Neuronal stem cell (in vitro differentiated cells): ENCODE results near the gene NFKBIZ.
A peak's percentile ranks its signal among the peaks of the same experiment; 100 is the strongest.

Experiments used
- DNase-seq: peaks from one replicate; pipeline ENCODE4 v3.0.0-alpha.2; 2013; ENCODE audit warnings: low spot score
- H2AFZ ChIP-seq: one replicate; pipeline ENCODE4 v1.6.1; 2013; ENCODE audit warnings: mild to moderate bottlenecking, low read length, inconsistent platforms
- H2AK5ac ChIP-seq: 2 replicates; pipeline ENCODE4 v1.6.1; 2013; ENCODE audit warnings: low read depth, mild to moderate bottlenecking, inconsistent platforms, low read length, moderate library complexity, mixed read lengths
- H2BK120ac ChIP-seq: 2 replicates; pipeline ENCODE4 v1.6.1; 2013; ENCODE audit warnings: low read depth, mild to moderate bottlenecking, inconsistent platforms, low read length, moderate library complexity, mixed read lengths
- H2BK12ac ChIP-seq: one replicate; pipeline ENCODE4 v1.6.1; 2013; ENCODE audit warnings: low read length, inconsistent platforms
- H2BK15ac ChIP-seq: 2 replicates; pipeline ENCODE4 v1.6.1; 2013; ENCODE audit warnings: mild to moderate bottlenecking, low read length, inconsistent platforms, mixed read lengths
- H2BK5ac ChIP-seq: one replicate; pipeline ENCODE4 v1.6.1; 2013; ENCODE audit warnings: inconsistent platforms, mild to moderate bottlenecking, low read length, moderate library complexity
- H3K14ac ChIP-seq: one replicate; pipeline ENCODE4 v1.6.1; 2013; ENCODE audit warnings: low read length, inconsistent platforms
- H3K18ac ChIP-seq: 2 replicates; pipeline ENCODE4 v1.6.1; 2013; ENCODE audit warnings: low read length, inconsistent platforms
- H3K23ac ChIP-seq: 2 replicates; pipeline ENCODE4 v1.6.1; 2013; ENCODE audit warnings: low read depth, mild to moderate bottlenecking, mixed read lengths, low read length, inconsistent platforms; ENCODE audit not compliant: poor library complexity
- H3K27ac ChIP-seq: replicated peaks from 3 replicates; pipeline ENCODE4 v1.5.1; 2013; ENCODE audit warnings: low read length, inconsistent platforms
- H3K27me3 ChIP-seq, 3 experiments: 2 replicates each; pipeline ENCODE4 v1.6.1; 2013; ENCODE audit warnings: low read length in 3 of 3, mild to moderate bottlenecking in 2 of 3, inconsistent platforms in 1 of 3, low read depth in 1 of 3, mixed read lengths in 1 of 3, moderate library complexity in 1 of 3; ENCODE audit not compliant: control insufficient read depth in 3 of 3, insufficient read depth in 3 of 3
- H3K36me3 ChIP-seq, 2 donors: replicated peaks in 1 of 2; 2 replicates each; pipeline ENCODE4 v1.6.1; 2013; ENCODE audit warnings: low read length in 2 of 2; ENCODE audit not compliant: control insufficient read depth in 2 of 2, insufficient read depth in 2 of 2
- H3K4ac ChIP-seq: 2 replicates; pipeline ENCODE4 v1.6.1; 2013; ENCODE audit warnings: inconsistent platforms, mild to moderate bottlenecking, low read length, moderate library complexity
- H3K4me1 ChIP-seq, 2 donors: 1 replicate in 1 of 2; 2 replicates in 1 of 2; pipeline ENCODE4 v1.6.1; 2013; ENCODE audit warnings: low read length in 2 of 2, low read depth in 1 of 2; ENCODE audit not compliant: control insufficient read depth in 2 of 2, insufficient read depth in 1 of 2
- H3K4me2 ChIP-seq: one replicate; pipeline ENCODE4 v1.6.1; 2013; ENCODE audit warnings: mild to moderate bottlenecking, low read length, inconsistent platforms; ENCODE audit not compliant: insufficient read depth, poor library complexity, severe bottlenecking
- H3K4me3 ChIP-seq, 2 donors: 2 replicates each; pipeline ENCODE4 v1.5.1; 2013; ENCODE audit warnings: low read length in 2 of 2, mild to moderate bottlenecking in 2 of 2, inconsistent platforms in 1 of 2, moderate library complexity in 1 of 2
- H3K79me1 ChIP-seq: one replicate; pipeline ENCODE4 v1.6.1; 2013; ENCODE audit warnings: low read depth, mild to moderate bottlenecking, inconsistent platforms, low read length, moderate library complexity
- H3K9ac ChIP-seq: one replicate; pipeline ENCODE4 v1.6.1; 2013; ENCODE audit warnings: mild to moderate bottlenecking, low read depth, low read length, inconsistent platforms; ENCODE audit not compliant: poor library complexity
- H3K9me3 ChIP-seq, 2 donors: replicated peaks in 1 of 2; 2 replicates each; pipeline versions ENCODE3 to v1.6.1; 2013; ENCODE audit warnings: low read length in 2 of 2, mild to moderate bottlenecking in 2 of 2, inconsistent platforms in 1 of 2, low read depth in 1 of 2, mixed read lengths in 1 of 2, moderate library complexity in 1 of 2; ENCODE audit not compliant: control insufficient read depth in 2 of 2, insufficient read depth in 1 of 2
- H4K8ac ChIP-seq: one replicate; pipeline ENCODE4 v1.6.1; 2013; ENCODE audit warnings: low read depth, mild to moderate bottlenecking, inconsistent platforms, low read length, moderate library complexity
- H4K91ac ChIP-seq: one replicate; pipeline ENCODE4 v1.6.1; 2013; ENCODE audit warnings: low read length, low read depth, mild to moderate bottlenecking, inconsistent platforms; ENCODE audit not compliant: poor library complexity
- WGBS, 2 donors: extraction: QIAGEN DNeasy Blood & Tissue Kit; methylation state at CpG; one replicate each; pipeline ENCODE4 v1.1.7; 2013; ENCODE audit warnings: missing lambda C conversion rate in 2 of 2, mixed read lengths in 1 of 2; ENCODE audit not compliant: insufficient read length in 2 of 2, insufficient replicate concordance in 1 of 2; ENCODE audit errors: extremely low coverage in 2 of 2; 5-methylcytosine and 5-hydroxymethylcytosine counted together

Gene NFKBIZ

DNA sequence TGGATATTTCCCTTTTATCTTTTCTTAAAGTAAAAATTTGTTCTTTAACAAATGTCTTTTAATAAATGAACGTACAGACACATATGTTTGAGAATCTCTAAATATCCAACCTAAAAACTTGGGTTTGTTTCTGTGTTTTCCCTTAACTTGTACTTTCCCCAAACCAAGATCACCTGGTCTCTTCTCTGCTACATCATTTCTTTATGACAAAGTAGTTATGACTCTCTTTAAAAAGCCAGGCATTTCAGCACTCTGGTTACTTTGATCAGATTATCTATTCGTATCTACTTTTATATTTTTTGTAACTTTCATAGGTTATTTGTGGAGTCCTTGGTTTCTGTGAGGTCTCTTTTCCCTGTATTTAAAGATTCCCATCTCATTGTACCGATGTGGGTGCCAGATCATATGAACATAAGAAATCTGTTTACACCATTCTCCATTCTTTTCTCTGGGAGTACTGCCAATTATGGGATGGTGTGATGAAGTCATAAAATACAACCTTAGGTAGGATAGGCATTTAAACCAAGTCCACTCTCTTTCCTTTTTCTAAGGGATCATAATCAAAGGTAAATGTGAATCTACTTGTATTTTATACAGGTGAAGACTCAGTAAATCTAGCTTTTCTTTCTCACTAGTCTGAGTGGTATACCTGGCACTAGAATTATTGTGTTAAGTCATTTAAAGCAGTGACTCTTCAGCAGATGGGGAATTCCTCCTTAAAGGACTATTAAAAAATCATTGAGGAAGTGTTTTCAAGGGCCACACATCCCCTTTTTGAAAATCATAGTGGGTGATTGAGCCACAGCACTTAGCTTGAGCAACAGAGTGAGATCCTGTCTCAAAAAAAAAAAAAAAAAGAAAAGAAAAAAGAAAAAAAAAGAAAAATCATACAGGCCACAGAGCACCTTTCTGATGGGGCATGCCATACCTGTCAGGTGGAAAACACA lies 12.4 kb upstream of the NFKBIZ start:
- no peak overlapping the region for H3K9ac ChIP-seq
- H3K4me3 ChIP-seq = no peak overlapping the region
- H2AK5ac ChIP-seq = no peak overlapping the region
- H3K36me3 ChIP-seq = no peaks in the 10 kb centered on the region
- H3K27ac ChIP-seq = no peak overlapping the region
- no peak overlapping the region for H2AFZ ChIP-seq
- no peak overlapping the region for H3K14ac ChIP-seq
- no peak overlapping the region for H2BK15ac ChIP-seq
- no peak overlapping the region for H2BK12ac ChIP-seq
- H2BK120ac ChIP-seq = no peak overlapping the region
- H3K4ac ChIP-seq = no peak overlapping the region
- no peak overlapping the region for H2BK5ac ChIP-seq
- no peak overlapping the region for H3K23ac ChIP-seq
- peaks cover 0 to under 1% of the 10 kb centered on the region in 2 donors for H3K4me1 ChIP-seq
- H3K18ac ChIP-seq = no peak overlapping the region
- no peaks in the 10 kb centered on the region for H3K27me3 ChIP-seq
- H4K91ac ChIP-seq = no peak overlapping the region
- no peaks in the 10 kb centered on the region for H3K79me1 ChIP-seq
- no peaks in the 10 kb centered on the region for H3K9me3 ChIP-seq
- no peak for DNase-seq
- no peak overlapping the region for H4K8ac ChIP-seq
- H3K4me2 ChIP-seq = no peak overlapping the region
- WGBS, 2 donors = no CpG with 5 or more reads among the region's 3 CpGs

GRCh38 chr3:101838691-101839090 lies 10.6 kb upstream of the NFKBIZ start:
- no peak overlapping the region for H2AK5ac ChIP-seq
- H3K27me3 ChIP-seq = no peaks in the 10 kb centered on the region
- H2BK120ac ChIP-seq = no peak overlapping the region
- H3K4ac ChIP-seq = no peak overlapping the region
- no peak overlapping the region for H3K27ac ChIP-seq
- H4K91ac ChIP-seq = no peak overlapping the region
- no CpG with 5 or more reads among the region's 2 CpGs for WGBS, 2 donors
- H3K79me1 ChIP-seq = no peaks in the 10 kb centered on the region
- no peak overlapping the region for H3K4me3 ChIP-seq
- no peak overlapping the region for H3K18ac ChIP-seq
- no peak overlapping the region for H3K4me2 ChIP-seq
- no peak overlapping the region for H2AFZ ChIP-seq
- no peaks in the 10 kb centered on the region for H3K36me3 ChIP-seq
- H2BK15ac ChIP-seq = no peak overlapping the region
- H2BK12ac ChIP-seq = no peak overlapping the region
- H4K8ac ChIP-seq = no peak overlapping the region
- no peak for DNase-seq
- H2BK5ac ChIP-seq = no peak overlapping the region
- no peak overlapping the region for H3K9ac ChIP-seq
- no peak overlapping the region for H3K23ac ChIP-seq
- H3K9me3 ChIP-seq = no peaks in the 10 kb centered on the region
- H3K14ac ChIP-seq = no peak overlapping the region
- peaks cover 2 to 4% of the 10 kb centered on the region in 2 donors for H3K4me1 ChIP-seq

GRCh38 chr3:101840066-101840465 lies 9.2 kb upstream of the NFKBIZ start:
- Histone ChIP-seq H2BK15ac (no peak overlapping the region), H4K91ac (no peak overlapping the region), H4K8ac (no peak overlapping the region), H3K4me3 (no peak overlapping the region), H3K14ac (no peak overlapping the region), H3K18ac (no peak overlapping the region), H2AFZ (no peak overlapping the region), H3K79me1 (no peaks in the 10 kb centered on the region), H3K4me1 (peaks cover 2 to 4% of the 10 kb centered on the region in 2 donors), H3K27ac (no peak overlapping the region), H3K4me2 (no peak overlapping the region), H3K36me3 (no peaks in the 10 kb centered on the region), H2BK120ac (no peak overlapping the region), H2BK12ac (no peak overlapping the region), H2AK5ac (no peak overlapping the region), H2BK5ac (no peak overlapping the region), H3K4ac (no peak overlapping the region), H3K9me3 (no peaks in the 10 kb centered on the region), H3K23ac (no peak overlapping the region), H3K27me3 (no peaks in the 10 kb centered on the region), H3K9ac (no peak overlapping the region)
- DNase-seq = no peak

DNA sequence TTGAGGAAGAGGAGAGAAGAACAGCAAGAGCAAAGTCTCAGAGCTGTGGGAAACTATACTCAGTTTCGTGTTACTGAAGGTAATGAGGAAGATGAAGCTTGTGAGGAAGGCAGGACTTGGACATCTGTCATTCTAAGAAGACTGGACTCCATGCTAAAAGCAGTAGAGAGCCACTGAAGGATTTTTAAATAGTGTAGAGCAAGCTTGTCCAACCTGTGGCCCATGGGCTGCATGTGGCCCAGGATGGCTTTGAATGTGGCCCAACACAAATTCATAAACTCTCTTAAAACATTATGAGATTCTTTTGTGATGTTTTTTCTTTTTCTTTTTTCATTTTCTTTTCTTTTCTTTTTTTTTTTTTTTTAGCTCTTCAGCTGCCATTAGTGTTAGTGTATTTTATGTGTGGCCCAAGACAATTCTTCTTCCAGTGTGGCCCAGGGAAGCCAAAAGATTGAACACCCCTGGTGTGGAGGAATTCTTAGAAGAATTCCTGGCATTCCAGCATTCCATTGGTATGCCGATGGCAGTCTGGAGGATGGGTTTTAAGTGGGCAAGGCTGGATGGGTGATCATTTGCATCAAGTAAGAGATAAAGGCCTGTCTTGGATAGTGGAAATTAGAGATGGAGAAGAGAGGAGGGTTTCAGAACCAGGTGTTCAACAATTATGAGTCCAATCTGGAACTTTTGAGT lies 6.9 kb upstream of the NFKBIZ start:
- Histone ChIP-seq H3K27ac (peak overlapping the region; percentile 77), H3K4ac (no peak overlapping the region), H3K9me3 (no peaks in the 10 kb centered on the region), H3K14ac (no peak overlapping the region), H3K23ac (no peak overlapping the region), H2BK5ac (no peak overlapping the region), H4K8ac (no peak overlapping the region), H3K36me3 (no peaks in the 10 kb centered on the region), H2BK15ac (no peak overlapping the region), H3K9ac (no peak overlapping the region), H3K4me1 (peaks cover 2 to 8% of the 10 kb centered on the region in 2 donors), H3K18ac (no peak overlapping the region), H2AK5ac (no peak overlapping the region), H3K4me3 (no peak overlapping the region), H3K79me1 (no peaks in the 10 kb centered on the region), H2AFZ (no peak overlapping the region), H3K27me3 (no peaks in the 10 kb centered on the region), H2BK120ac (no peak overlapping the region), H2BK12ac (no peak overlapping the region), H3K4me2 (no peak overlapping the region), H4K91ac (no peak overlapping the region)
- no CpG with 5 or more reads among the region's 2 CpGs for WGBS, 2 donors
- DNase-seq = peak; percentile 63
